NCI-H774 (cell line): ENCODE results near the gene KIF16B.
"Not testable (repeated sequence)": the region's sequence is repeated elsewhere in the genome, so short reads cannot be mapped to it uniquely, and the experiment has no call there.

Source experiments
- DNase-seq: peaks from one replicate; lab custom pipeline; 2025; lab: John Stamatoyannopoulos, UW

KIF16B gene

GRCh38 chr20:16573001-16573965, at the start of gene KIF16B:
KIF16B (minus strand) TSS chr20:16573448; CDS start chr20:16573275, 173 bp downstream.
- peak; percentile 86 for DNase-seq

GRCh38 chr20:16622501-16622900, 49.3 kb upstream of the KIF16B start:
- no peak for DNase-seq

GRCh38 chr20:16621435-16622141, 48.3 kb upstream of the KIF16B start:
- no peak for DNase-seq

- no peak for DNase-seq
These were observed 47.7 kb upstream of the KIF16B start for GRCh38 chr20:16620961-16621360.

- no peak for DNase-seq
These were observed 46.7 kb upstream of the KIF16B start for GRCh38 chr20:16619953-16620352.

DNA sequence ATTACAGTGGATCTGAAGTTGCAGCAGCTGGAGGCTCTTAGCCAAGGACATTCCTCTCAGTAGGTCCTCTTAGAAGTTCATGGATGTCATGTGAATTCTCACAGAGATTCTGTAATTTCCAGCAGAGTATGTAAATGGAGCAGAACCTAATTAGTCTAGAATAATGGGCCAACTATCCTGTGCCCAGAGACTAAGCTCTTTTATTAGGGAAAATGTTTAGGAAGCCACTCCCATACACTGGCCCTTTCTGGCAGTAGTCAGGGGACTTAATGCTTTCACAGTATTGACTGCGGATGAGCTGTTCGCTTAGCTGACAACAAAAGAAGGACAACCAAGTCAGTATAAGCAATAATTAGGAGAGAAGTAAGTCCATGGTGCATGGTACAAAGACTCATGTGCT, 43.8 kb upstream of the KIF16B start:
- DNase-seq, result no peak

- no peak for DNase-seq
These were observed 43.1 kb upstream of the KIF16B start for GRCh38 chr20:16616317-16616716.

- no peak for DNase-seq
These were observed 42.0 kb upstream of the KIF16B start for GRCh38 chr20:16615199-16615598.

- no peak for DNase-seq
These were observed 40.7 kb upstream of the KIF16B start for GRCh38 chr20:16613954-16614353.

- no peak for DNase-seq
These were observed 39.5 kb upstream of the KIF16B start for GRCh38 chr20:16612706-16613105.

DNA sequence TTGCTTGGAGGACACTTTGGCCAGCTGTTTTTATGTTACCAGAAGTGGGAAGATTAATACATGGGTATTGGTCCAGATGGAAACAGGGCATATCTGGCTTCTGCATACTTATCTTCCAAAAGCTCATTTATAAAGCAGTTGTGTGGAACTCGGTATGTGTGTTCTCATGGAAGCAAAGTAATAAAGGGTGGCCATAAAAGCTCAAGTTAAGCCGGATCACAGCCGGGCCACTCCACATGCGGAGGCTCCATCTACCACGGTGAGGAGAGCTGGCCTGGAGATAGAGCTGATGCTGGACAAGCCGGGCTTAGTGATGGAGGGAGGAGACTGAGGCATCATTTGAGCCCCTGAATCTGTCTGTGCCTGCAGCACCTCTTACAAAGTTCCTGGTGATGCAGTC, 38.6 kb upstream of the KIF16B start:
- DNase-seq, result no peak

DNA sequence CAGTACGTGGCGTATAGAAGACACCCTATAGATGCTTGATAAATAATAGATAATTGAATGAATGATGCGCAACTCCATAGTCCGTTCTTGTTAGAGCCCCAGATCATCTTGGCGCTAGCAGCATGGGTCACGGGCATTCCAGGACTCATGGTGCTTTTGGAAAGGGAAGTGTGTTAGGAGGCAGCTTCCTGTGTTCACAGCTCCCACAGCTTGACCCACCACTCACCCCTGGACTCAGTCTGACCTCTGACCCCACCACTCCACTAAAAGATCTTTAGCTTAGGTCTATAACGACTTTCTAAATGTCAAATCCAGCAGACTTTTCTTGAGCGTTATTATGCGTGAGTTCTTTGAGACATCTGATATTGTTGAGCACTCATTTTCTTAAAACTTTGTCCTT, 35.8 kb upstream of the KIF16B start:
- no peak for DNase-seq

- DNase-seq, result no peak
These were observed 35.0 kb upstream of the KIF16B start for GRCh38 chr20:16608277-16608650.

DNA sequence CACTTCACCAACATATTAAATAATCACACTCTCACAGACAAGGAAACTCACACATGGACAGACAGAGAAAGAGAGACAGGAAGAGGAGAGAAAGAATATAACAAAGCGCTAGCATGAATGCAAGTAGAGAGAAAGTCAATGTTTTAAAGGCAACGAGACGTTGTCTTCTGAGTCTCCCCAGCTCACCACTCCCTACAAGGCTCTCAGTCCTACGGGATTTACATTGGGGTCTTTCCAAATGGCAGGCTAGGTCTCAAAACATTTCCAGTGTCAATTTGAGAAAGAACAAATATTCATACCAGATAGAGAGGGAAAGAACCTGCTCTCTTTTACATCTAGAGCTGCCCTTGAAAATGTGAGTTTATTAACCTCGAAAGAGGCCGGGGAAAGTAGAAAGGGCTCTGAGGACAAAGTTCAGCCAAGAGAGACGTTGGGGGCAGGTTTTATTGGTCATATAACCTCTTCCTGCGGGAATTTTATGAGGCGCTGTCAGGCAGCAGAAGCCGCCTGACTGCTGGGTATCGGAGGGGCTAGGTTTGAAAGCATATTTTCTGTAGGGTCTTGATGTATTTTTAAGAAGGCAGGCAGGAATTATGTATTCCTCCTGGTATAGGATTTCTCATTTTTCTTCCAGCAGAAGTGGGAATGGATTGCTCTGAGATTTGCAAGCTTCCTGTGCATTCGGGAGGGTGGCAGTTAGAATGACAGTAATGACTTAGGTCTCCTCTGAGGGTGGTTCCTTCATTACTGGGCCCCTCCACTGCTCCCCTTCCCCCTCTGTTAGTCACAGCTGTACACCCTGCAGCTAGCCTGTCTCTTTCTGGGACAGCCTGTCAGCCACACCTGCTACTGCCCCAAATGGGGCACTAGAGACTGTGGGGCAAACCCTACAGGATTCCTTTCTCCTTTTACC, 34.4 kb upstream of the KIF16B start:
- no peak for DNase-seq

DNA sequence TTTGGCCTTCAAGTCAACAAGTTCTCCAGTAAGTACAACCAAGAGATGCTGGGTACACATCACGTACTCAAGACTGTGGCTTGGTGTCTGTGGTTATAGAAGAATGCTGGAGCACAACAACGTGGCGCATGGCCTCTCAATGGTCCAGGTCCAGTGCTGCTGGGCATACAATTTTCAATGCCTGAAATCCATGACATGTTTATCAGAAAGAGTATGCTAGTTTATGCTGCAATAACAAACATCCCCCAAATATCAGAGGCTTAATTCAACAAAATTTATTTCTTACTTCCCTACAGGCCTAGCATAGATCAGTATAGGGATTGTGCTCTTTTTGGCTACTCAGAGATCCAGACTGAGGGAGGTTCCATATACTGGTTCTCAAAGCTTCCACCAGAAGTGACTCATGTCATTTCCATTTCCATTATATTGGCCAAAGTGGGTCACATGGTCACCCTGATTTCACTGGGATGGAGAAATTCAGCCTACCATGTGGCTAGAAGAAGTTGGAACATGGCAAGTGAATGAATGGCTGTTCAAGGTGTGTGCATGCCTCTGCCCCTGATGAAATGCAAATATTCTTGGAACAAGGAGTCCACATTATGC, 33.3 kb upstream of the KIF16B start:
- DNase-seq, result no peak

- DNase-seq, result no peak
These were observed 27.8 kb upstream of the KIF16B start for GRCh38 chr20:16601047-16601446.

GRCh38 chr20:16599257-16599656, 26.0 kb upstream of the KIF16B start:
- no peak for DNase-seq

DNA sequence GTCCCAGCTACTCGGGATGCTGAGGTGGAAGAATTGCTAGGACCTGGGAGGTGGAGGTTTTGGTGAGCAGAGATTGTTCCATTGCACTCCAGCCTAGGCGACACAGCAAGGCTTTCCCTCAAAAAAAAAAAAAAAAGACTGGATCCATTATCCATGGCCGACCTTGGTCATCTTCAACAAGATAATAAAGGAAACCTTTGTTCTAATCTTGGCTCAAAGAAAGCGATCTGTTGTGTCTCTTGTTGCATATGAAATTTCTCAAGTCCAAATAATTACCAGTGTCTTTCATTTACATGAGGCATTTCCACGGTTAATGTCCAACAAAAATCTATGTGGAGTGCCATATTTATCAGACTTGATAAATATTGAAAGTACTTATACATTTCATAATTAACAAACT, 23.7 kb upstream of the KIF16B start:
- no peak for DNase-seq

DNA sequence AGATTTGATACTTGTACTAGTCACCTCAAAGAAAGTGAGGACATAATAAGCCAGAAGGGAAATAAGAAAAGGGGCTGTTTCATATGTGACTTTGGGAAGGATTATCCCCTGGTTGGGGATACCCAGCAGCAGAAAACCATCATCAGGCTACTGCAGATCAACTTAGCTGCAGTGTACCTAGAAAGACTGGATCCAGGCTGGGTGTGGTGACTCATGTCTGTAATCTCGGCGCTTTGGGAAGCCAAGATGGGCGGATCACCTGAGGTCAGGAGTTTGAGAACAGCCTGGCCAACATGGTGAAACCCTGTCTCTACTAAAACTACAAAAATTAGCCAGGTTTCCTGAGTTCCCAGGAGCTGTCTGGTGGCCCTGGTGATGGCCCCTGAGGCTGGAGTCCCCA, 23.2 kb upstream of the KIF16B start:
- not testable (repeated sequence) for DNase-seq

DNA sequence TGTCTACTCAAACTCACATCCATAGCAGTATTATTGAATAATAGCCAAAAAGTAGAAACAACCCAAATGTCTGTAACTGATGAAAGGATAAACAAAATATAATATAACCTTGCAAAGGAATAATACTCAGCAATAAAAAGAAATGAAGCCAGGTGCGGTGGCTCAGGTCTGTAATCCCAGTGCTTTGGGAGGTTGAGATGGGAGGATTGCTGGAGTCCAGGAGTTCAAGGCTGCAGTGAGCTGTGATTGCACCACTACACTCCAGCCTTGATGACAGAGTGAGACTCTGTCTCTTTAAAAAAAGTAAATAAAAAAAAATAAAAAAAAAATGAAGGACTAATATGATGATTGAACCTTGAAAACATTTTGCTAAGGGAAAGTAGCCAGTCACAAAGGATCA, 22.1 kb upstream of the KIF16B start:
- no peak for DNase-seq

- DNase-seq, result no peak
These were observed 16.9 kb upstream of the KIF16B start for GRCh38 chr20:16590041-16590633.
